Panc1 (cell line): ENCODE results near the gene SH2D1B.

Experiments
- CTCF ChIP-seq: fragments of 450-650 bp; IDR thresholded peaks from 2 replicates; pipeline ENCODE4 v1.5.1; 2017; ENCODE audit warnings: mild to moderate bottlenecking
- SIN3A ChIP-seq: IDR thresholded peaks from 2 replicates; pipeline ENCODE4 v1.6.1; 2012; ENCODE audit warnings: low read depth, mild to moderate bottlenecking, low read length, moderate library complexity, borderline replicate concordance; ENCODE audit not compliant: insufficient read depth

- TF ChIP-seq CTCF (no peak), SIN3A (no peak)
Observed at GRCh38 chr1:162444903-162445302, 33.0 kb upstream of the SH2D1B start.
